WTC11 (cell line): ENCODE measurements around the gene CAPN1. TPM values are rescaled to one million over a fixed set of nuclear protein-coding genes. Genes with fewer than 3 reads are reported as not detected.
A peak's percentile ranks its signal among the peaks of the same experiment; 100 is the strongest.

Experiments
- AFF4 ChIP-seq: sonication (generic); formaldehyde crosslinking; IDR thresholded peaks from 2 replicates; pipeline ENCODE4 v1.8.1; 2023; ENCODE audit warnings: mild to moderate bottlenecking, missing genetic modification reagents, borderline replicate concordance
- CBFB ChIP-seq: sonication (generic); formaldehyde crosslinking; IDR thresholded peaks from 2 replicates; pipeline ENCODE4 v1.8.1; 2022; ENCODE audit warnings: mild to moderate bottlenecking, low read depth, missing genetic modification reagents
- CDX4 ChIP-seq: fragments of 250-450 bp; sonication (Bioruptor Pico); IDR thresholded peaks from 2 replicates; pipeline ENCODE4 v1.9.0; 2021; ENCODE audit warnings: moderate library complexity, mild to moderate bottlenecking, inconsistent platforms, borderline replicate concordance
- CREB1 ChIP-seq: sonication (generic); formaldehyde crosslinking; IDR thresholded peaks from 2 replicates; pipeline ENCODE4 v1.8.0; 2023; ENCODE audit warnings: mild to moderate bottlenecking, missing genetic modification reagents
- ELF4 ChIP-seq: sonication (generic); formaldehyde crosslinking; IDR thresholded peaks from 2 replicates; pipeline ENCODE4 v1.8.1; 2022; ENCODE audit warnings: low read depth, mild to moderate bottlenecking, moderate library complexity, missing genetic modification reagents
- EMX1 ChIP-seq: fragments of 250-450 bp; sonication (Bioruptor Pico); IDR thresholded peaks from 2 replicates; pipeline ENCODE4 v1.8.0; 2021; ENCODE audit warnings: mild to moderate bottlenecking
- ETV6 ChIP-seq: sonication (generic); formaldehyde crosslinking; IDR thresholded peaks from 2 replicates; pipeline ENCODE4 v1.8.1; 2022; ENCODE audit warnings: mild to moderate bottlenecking, missing genetic modification reagents
- GABPB1 ChIP-seq: sonication (generic); formaldehyde crosslinking; IDR thresholded peaks from 2 replicates; pipeline ENCODE4 v1.8.1; 2023; ENCODE audit warnings: mild to moderate bottlenecking, missing genetic modification reagents
- HMGA2 ChIP-seq: fragments of 250-450 bp; sonication (Bioruptor Pico); IDR thresholded peaks from 2 replicates; pipeline ENCODE4 v1.4.0; 2021; ENCODE audit warnings: mild to moderate bottlenecking, moderate library complexity
- IRF1 ChIP-seq: sonication (generic); formaldehyde crosslinking; IDR thresholded peaks from 2 replicates; pipeline ENCODE4 v1.8.0; 2023; ENCODE audit warnings: missing genetic modification reagents
- MYBL2 ChIP-seq: sonication (generic); formaldehyde crosslinking; IDR thresholded peaks from 2 replicates; pipeline ENCODE4 v1.8.1; 2023; ENCODE audit warnings: mild to moderate bottlenecking, moderate library complexity, missing genetic modification reagents
- OVOL2 ChIP-seq: fragments of 250-450 bp; sonication (Bioruptor Pico); IDR thresholded peaks from 2 replicates; pipeline ENCODE4 v1.9.0; 2021; ENCODE audit warnings: mild to moderate bottlenecking, borderline replicate concordance
- PRDM15 ChIP-seq: sonication (generic); formaldehyde crosslinking; IDR thresholded peaks from 2 replicates; pipeline ENCODE4 v1.8.0; 2022; ENCODE audit warnings: missing genetic modification reagents
- PRRX2 ChIP-seq: fragments of 250-450 bp; sonication (Bioruptor Pico); IDR thresholded peaks from 2 replicates; pipeline ENCODE4 v1.8.0; 2021; ENCODE audit warnings: mild to moderate bottlenecking
- RELA ChIP-seq: sonication (generic); formaldehyde crosslinking; IDR thresholded peaks from 2 replicates; pipeline ENCODE4 v1.8.1; 2022; ENCODE audit warnings: missing genetic modification reagents, mild to moderate bottlenecking, borderline replicate concordance
- TCF7 ChIP-seq: sonication (generic); formaldehyde crosslinking; IDR thresholded peaks from 2 replicates; pipeline ENCODE4 v1.8.0; 2022; ENCODE audit warnings: mild to moderate bottlenecking, low read depth, missing genetic modification reagents, moderate library complexity
- TEAD4 ChIP-seq: sonication (generic); formaldehyde crosslinking; IDR thresholded peaks from 2 replicates; pipeline ENCODE4 v1.8.0; 2022; ENCODE audit warnings: mild to moderate bottlenecking, missing genetic modification reagents
- TP53 ChIP-seq: sonication (generic); formaldehyde crosslinking; IDR thresholded peaks from 2 replicates; pipeline ENCODE4 v1.8.1; 2023; ENCODE audit warnings: mild to moderate bottlenecking, missing genetic modification reagents
- ZNF416 ChIP-seq: fragments of 250-450 bp; sonication (Bioruptor Pico); IDR thresholded peaks from 2 replicates; pipeline ENCODE4 v1.9.0; 2021; ENCODE audit warnings: mild to moderate bottlenecking, inconsistent platforms
- ZSCAN18 ChIP-seq: fragments of 250-450 bp; sonication (Bioruptor Pico); IDR thresholded peaks from 2 replicates; pipeline ENCODE4 v2.1.2; 2022; ENCODE audit warnings: mild to moderate bottlenecking, moderate library complexity
- total RNA-seq: library from RNA; stranded (reverse); gene quantifications from 3 replicates; pipeline ENCODE4 v1.2.3, GENCODE V29; 2021
- TF ChIP-seq, protein P1 (sequence below): fragments of 250-450 bp; sonication (Bioruptor Pico); IDR thresholded peaks from 2 replicates; pipeline ENCODE4 v1.9.0; 2021; ENCODE audit warnings: mild to moderate bottlenecking
- TF ChIP-seq, protein P2 (sequence below): sonication (generic); formaldehyde crosslinking; IDR thresholded peaks from 2 replicates; pipeline ENCODE4 v1.8.1; 2023; ENCODE audit warnings: mild to moderate bottlenecking, missing genetic modification reagents
- TF ChIP-seq, protein P3 (sequence below): sonication (generic); formaldehyde crosslinking; IDR thresholded peaks from 2 replicates; pipeline ENCODE4 v1.8.0; 2022; ENCODE audit warnings: mild to moderate bottlenecking, missing genetic modification reagents

CAPN1 gene
- total RNA-seq, 1 experiment from 2014 or later, result 257 TPM

GRCh38 chr11:65213322-65214211 is 31.8 kb downstream of the CAPN1 start (continued):
- TF ChIP-seq, protein P1, sequence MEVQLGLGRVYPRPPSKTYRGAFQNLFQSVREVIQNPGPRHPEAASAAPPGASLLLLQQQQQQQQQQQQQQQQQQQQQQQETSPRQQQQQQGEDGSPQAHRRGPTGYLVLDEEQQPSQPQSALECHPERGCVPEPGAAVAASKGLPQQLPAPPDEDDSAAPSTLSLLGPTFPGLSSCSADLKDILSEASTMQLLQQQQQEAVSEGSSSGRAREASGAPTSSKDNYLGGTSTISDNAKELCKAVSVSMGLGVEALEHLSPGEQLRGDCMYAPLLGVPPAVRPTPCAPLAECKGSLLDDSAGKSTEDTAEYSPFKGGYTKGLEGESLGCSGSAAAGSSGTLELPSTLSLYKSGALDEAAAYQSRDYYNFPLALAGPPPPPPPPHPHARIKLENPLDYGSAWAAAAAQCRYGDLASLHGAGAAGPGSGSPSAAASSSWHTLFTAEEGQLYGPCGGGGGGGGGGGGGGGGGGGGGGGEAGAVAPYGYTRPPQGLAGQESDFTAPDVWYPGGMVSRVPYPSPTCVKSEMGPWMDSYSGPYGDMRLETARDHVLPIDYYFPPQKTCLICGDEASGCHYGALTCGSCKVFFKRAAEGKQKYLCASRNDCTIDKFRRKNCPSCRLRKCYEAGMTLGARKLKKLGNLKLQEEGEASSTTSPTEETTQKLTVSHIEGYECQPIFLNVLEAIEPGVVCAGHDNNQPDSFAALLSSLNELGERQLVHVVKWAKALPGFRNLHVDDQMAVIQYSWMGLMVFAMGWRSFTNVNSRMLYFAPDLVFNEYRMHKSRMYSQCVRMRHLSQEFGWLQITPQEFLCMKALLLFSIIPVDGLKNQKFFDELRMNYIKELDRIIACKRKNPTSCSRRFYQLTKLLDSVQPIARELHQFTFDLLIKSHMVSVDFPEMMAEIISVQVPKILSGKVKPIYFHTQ, result no peak
- TF ChIP-seq RELA (CRISPR knock-in tag) (peak; percentile 20; the same call in 1 of the 2 replicates), ETV6 (peak; percentile 74; the same call in 1 of the 2 replicates), ZNF416 (no peak), EMX1 (CRISPR knock-in tag) (no peak), TEAD4 (no peak), PRRX2 (CRISPR knock-in tag) (peak; percentile 65; the same call in 1 of the 2 replicates), TCF7 (CRISPR knock-in tag) (no peak), TP53 (CRISPR knock-in tag) (no peak; the same call in 1 of the 2 replicates), CREB1 (no peak), OVOL2 (CRISPR knock-in tag) (no peak), IRF1 (CRISPR knock-in tag) (no peak), CBFB (peak; percentile 85; the same call in 1 of the 2 replicates), CDX4 (CRISPR knock-in tag) (no peak), AFF4 (CRISPR knock-in tag) (no peak), PRDM15 (no peak), ZSCAN18 (CRISPR knock-in tag) (no peak), HMGA2 (CRISPR knock-in tag) (no peak), ELF4 (no peak), MYBL2 (CRISPR knock-in tag) (no peak), GABPB1 (CRISPR knock-in tag) (no peak)
- TF ChIP-seq, protein P2, sequence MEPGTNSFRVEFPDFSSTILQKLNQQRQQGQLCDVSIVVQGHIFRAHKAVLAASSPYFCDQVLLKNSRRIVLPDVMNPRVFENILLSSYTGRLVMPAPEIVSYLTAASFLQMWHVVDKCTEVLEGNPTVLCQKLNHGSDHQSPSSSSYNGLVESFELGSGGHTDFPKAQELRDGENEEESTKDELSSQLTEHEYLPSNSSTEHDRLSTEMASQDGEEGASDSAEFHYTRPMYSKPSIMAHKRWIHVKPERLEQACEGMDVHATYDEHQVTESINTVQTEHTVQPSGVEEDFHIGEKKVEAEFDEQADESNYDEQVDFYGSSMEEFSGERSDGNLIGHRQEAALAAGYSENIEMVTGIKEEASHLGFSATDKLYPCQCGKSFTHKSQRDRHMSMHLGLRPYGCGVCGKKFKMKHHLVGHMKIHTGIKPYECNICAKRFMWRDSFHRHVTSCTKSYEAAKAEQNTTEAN (CRISPR knock-in tag), result no peak; the same call in 1 of the 2 replicates
- TF ChIP-seq, protein P3, sequence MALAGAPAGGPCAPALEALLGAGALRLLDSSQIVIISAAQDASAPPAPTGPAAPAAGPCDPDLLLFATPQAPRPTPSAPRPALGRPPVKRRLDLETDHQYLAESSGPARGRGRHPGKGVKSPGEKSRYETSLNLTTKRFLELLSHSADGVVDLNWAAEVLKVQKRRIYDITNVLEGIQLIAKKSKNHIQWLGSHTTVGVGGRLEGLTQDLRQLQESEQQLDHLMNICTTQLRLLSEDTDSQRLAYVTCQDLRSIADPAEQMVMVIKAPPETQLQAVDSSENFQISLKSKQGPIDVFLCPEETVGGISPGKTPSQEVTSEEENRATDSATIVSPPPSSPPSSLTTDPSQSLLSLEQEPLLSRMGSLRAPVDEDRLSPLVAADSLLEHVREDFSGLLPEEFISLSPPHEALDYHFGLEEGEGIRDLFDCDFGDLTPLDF (CRISPR knock-in tag), result no peak
